OCI-LY3 (cell line): ENCODE results near the gene PLEKHA4.
"Not testable (repeated sequence)": the region's sequence is repeated elsewhere in the genome, so short reads cannot be mapped to it uniquely, and the experiment has no call there.

Experiments
- H2AFZ ChIP-seq: fragments of 200-600, 300-600 bp; shearing (Covaris generic); 2 replicates; pipeline ENCODE4 v1.6.0; 2014; ENCODE audit warnings: antibody characterized with exemption, low read depth, low read length
- H3K27ac ChIP-seq: fragments of 200-600, 300-600 bp; sonication (generic); 2 replicates; pipeline ENCODE4 v1.5.1; 2014; ENCODE audit warnings: mild to moderate bottlenecking, low read length, moderate library complexity, mixed read lengths
- H3K27me3 ChIP-seq: fragments of 200-600, 300-600 bp; sonication (generic); 2 replicates; pipeline ENCODE4 v1.6.1; 2014; ENCODE audit warnings: low read depth, low read length, mixed read lengths
- H3K36me3 ChIP-seq: fragments of 200-600, 300-600 bp; sonication (generic); replicated peaks from 2 replicates; pipeline ENCODE3; 2014; ENCODE audit warnings: low read depth, low read length, mixed read lengths
- H3K4me1 ChIP-seq: fragments of 300-600, 200-600 bp; sonication (generic); 2 replicates; pipeline ENCODE4 v1.6.1; 2014; ENCODE audit warnings: low read length, mixed read lengths
- H3K4me2 ChIP-seq: fragments of 200-600, 300-600 bp; sonication (generic); 2 replicates; pipeline ENCODE4 v1.6.1; 2014; ENCODE audit warnings: low read length, mixed read lengths
- H3K4me3 ChIP-seq: fragments of 300-600, 200-600 bp; sonication (generic); 2 replicates; pipeline ENCODE4 v1.5.1; 2014; ENCODE audit warnings: antibody characterized with exemption, mild to moderate bottlenecking, low read length, moderate library complexity
- H3K79me2 ChIP-seq: fragments of 300-600, 200-600 bp; shearing (Covaris generic); 2 replicates; pipeline ENCODE4 v1.6.1; 2014; ENCODE audit warnings: mild to moderate bottlenecking, low read length, mixed read lengths
- H3K9ac ChIP-seq: fragments of 300-600, 200-600 bp; shearing (Covaris generic); 2 replicates; pipeline ENCODE4 v1.6.0; 2014; ENCODE audit warnings: mild to moderate bottlenecking, low read length, moderate library complexity
- H3K9me3 ChIP-seq: fragments of 200-600, 300-600 bp; shearing (Covaris generic); 2 replicates; pipeline ENCODE4 v1.6.1; 2014; ENCODE audit warnings: low read length, mixed read lengths; ENCODE audit not compliant: insufficient read depth
- H4K20me1 ChIP-seq: fragments of 200-600, 300-600 bp; sonication (generic); 2 replicates; pipeline ENCODE4 v1.6.1; 2016; ENCODE audit warnings: low read length, mixed read lengths; ENCODE audit not compliant: insufficient read depth
- CTCF ChIP-seq: fragments of 200-600, 300-600 bp; sonication (generic); IDR thresholded peaks from 2 replicates; pipeline ENCODE4 v1.5.1; 2014; ENCODE audit warnings: antibody characterized with exemption, low read length, low read depth
- EZH2phosphoT487 ChIP-seq: fragments of 200-600 bp; shearing (Covaris generic); IDR thresholded peaks from 2 replicates; pipeline ENCODE4 v1.6.1; 2018; ENCODE audit warnings: antibody characterized with exemption, mixed run types, low read depth

Gene PLEKHA4

DNA sequence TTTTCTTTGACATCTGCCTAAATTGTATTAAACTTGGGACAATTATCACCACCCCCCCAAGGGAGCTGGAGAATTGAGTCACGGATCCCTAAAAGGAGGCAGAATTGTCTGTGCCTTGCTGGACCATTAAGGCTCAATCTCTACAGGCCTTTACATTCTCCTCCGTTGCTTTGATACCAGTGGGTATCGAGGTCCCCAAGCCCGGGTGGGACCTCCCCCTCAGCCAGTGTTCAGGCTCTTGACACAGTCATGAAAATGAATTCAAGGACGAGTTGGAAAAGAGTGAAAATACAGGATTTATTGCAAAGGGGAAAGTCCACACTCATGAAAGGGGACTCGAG lies 9.4 kb upstream of the PLEKHA4 start:
- H3K4me2 ChIP-seq: no peak overlapping the region
- no peak overlapping the region for H2AFZ ChIP-seq
- H3K27me3 ChIP-seq: no peaks in the 10 kb centered on the region
- peaks cover 13% of the 10 kb centered on the region for H4K20me1 ChIP-seq
- H3K9ac ChIP-seq: no peak overlapping the region
- peaks cover 48% of the 10 kb centered on the region for H3K36me3 ChIP-seq
- H3K27ac ChIP-seq: no peak overlapping the region
- no peak overlapping the region for H3K4me3 ChIP-seq
- peaks cover 40% of the 10 kb centered on the region for H3K79me2 ChIP-seq
- TF ChIP-seq CTCF: no peak
- TF ChIP-seq EZH2phosphoT487: no peak
- peaks cover 11% of the 10 kb centered on the region for H3K9me3 ChIP-seq
- H3K4me1 ChIP-seq: peaks cover 50% of the 10 kb centered on the region

DNA sequence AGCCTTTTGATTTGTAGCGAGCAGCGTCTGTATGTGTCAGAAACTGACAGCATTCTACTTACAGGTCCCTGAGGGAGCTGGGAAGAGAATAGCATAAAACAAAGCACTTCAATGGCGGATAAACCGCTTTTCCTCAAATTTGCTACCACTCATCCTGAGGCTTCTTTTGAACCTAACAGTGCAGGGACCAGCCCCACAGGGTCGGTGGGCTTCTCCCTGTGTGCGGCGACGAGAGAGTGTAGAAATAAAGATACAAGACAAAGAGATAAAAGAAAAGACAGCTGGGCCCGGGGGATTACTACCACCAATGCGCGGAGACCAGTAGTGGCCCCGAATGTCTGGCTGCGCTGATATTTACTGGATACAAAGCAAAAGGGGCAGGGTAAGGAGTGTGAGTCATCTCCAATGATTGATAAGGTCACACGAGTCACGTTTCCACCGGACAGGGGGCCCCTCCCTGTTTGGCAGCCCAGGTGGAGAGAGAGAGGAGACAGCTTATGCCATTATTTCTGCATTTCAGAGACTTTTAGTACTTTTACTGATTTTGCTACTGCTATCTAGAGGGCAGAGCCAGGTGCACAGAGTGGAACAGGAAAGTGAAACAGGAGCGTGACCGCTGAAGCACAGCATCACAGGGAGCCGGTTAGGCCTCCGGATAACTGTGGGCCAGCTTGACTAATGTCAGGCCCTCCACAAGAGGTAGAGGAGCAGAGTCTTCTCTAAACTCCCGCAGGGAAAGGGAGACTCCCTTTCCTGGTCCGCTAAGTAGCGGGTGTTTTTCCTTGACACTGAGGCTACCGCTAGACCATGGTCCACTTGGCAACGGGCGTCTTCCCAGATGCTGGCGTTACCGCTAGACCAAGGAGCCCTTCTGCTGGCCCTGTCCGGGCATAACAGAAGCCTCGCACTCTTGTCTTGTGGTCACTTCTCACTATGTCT lies 7.9 kb upstream of the PLEKHA4 start:
- H3K79me2 ChIP-seq: peaks cover 47% of the 10 kb centered on the region
- H3K4me3 ChIP-seq: peak overlapping the region; percentile 91
- H3K36me3 ChIP-seq: peaks cover 45% of the 10 kb centered on the region
- H4K20me1 ChIP-seq: peaks cover 13% of the 10 kb centered on the region
- peak overlapping the region; percentile 92 for H3K4me2 ChIP-seq
- peaks cover 47% of the 10 kb centered on the region for H3K4me1 ChIP-seq
- H3K27me3 ChIP-seq, H3K9me3 ChIP-seq, H2AFZ ChIP-seq: not testable (repeated sequence)
- H3K9ac ChIP-seq: peak overlapping the region; percentile 87
- peak overlapping the region; percentile 95 for H3K27ac ChIP-seq

DNA sequence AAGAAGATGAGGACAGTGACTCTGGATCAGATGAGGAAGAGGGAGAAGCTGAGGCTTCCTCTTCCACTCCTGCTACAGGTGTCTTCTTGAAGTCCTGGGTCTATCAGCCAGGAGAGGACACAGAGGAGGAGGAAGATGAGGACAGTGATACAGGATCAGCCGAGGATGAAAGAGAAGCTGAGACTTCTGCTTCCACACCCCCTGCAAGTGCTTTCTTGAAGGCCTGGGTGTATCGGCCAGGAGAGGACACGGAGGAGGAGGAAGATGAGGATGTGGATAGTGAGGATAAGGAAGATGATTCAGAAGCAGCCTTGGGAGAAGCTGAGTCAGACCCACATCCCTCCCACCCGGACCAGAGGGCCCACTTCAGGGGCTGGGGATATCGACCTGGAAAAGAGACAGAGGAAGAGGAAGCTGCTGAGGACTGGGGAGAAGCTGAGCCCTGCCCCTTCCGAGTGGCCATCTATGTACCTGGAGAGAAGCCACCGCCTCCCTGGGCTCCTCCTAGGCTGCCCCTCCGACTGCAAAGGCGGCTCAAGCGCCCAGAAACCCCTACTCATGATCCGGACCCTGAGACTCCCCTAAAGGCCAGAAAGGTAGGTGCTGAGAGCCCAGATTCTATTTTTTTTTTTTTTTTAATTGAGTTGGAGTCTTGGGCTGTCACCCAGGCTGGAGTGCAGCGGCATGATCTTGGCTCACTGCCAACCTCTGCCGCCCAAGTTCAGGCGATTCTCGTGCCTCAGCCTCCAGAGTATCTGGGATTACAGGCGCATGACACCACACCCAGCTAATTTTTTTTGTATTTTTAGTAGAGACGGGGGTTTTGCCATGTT lies 6.1 kb upstream of the PLEKHA4 start:
- Histone ChIP-seq H3K9ac (peak overlapping the region; percentile 98), H2AFZ (no peak overlapping the region), H3K4me1 (peaks cover 34% of the 10 kb centered on the region), H3K27ac (peak overlapping the region; percentile 95), H3K4me3 (peak overlapping the region; percentile 91), H3K27me3 (no peaks in the 10 kb centered on the region), H3K9me3 (no peaks in the 10 kb centered on the region), H3K4me2 (peak overlapping the region; percentile 92), H3K36me3 (peaks cover 43% of the 10 kb centered on the region), H3K79me2 (peaks cover 47% of the 10 kb centered on the region), H4K20me1 (peaks cover 13% of the 10 kb centered on the region)
- TF ChIP-seq EZH2phosphoT487: no peak
- no peak for TF ChIP-seq CTCF

DNA sequence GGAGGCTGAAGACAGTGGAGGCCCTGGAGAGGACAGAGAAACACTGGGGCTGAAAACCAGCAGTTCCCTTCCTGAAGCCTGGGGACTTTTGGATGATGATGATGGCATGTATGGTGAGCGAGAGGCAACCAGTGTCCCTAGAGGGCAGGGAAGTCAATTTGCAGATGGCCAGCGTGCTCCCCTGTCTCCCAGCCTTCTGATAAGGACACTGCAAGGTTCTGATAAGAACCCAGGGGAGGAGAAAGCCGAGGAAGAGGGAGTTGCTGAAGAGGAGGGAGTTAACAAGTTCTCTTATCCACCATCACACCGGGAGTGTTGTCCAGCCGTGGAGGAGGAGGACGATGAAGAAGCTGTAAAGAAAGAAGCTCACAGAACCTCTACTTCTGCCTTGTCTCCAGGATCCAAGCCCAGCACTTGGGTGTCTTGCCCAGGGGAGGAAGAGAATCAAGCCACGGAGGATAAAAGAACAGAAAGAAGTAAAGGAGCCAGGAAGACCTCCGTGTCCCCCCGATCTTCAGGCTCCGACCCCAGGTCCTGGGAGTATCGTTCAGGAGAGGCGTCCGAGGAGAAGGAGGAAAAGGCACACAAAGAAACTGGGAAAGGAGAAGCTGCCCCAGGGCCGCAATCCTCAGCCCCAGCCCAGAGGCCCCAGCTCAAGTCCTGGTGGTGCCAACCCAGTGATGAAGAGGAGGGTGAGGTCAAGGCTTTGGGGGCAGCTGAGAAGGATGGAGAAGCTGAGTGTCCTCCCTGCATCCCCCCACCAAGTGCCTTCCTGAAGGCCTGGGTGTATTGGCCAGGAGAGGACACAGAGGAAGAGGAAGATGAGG lies 5.3 kb upstream of the PLEKHA4 start:
- Histone ChIP-seq H3K27me3 (no peaks in the 10 kb centered on the region), H3K9me3 (no peaks in the 10 kb centered on the region), H2AFZ (no peak overlapping the region), H3K27ac (peak overlapping the region; percentile 95), H3K36me3 (peaks cover 39% of the 10 kb centered on the region), H3K4me3 (peak overlapping the region; percentile 91), H3K4me2 (peak overlapping the region; percentile 92), H4K20me1 (peaks cover 13% of the 10 kb centered on the region), H3K4me1 (peaks cover 41% of the 10 kb centered on the region), H3K9ac (peak overlapping the region; percentile 98), H3K79me2 (peaks cover 47% of the 10 kb centered on the region)
- TF ChIP-seq EZH2phosphoT487 (no peak), CTCF (no peak)
